Activated naive CD4-positive, alpha-beta T cell treated with anti-CD3 and anti-CD28 coated beads for 36 hours (primary cell): ENCODE data around the gene ACOT7. TPM values are rescaled to one million over a fixed set of nuclear protein-coding genes. Genes with fewer than 3 reads are reported as not detected.

Experiments
- CTCF ChIA-PET: fragments of 350-600 bp; sonication (Branson Sonifier 250); formaldehyde crosslinking; loops from one replicate; lab custom pipeline; 2021; ENCODE audit warnings: antibody characterized with exemption; lab: Charles Lee
- DNase-seq: peaks from one replicate; pipeline ENCODE4 v3.0.0-alpha.2; 2020
- H3K27ac Mint-ChIP-seq: one replicate; pipeline ENCODE4 v1.8.0; 2021; ENCODE audit warnings: mild to moderate bottlenecking, mixed read lengths
- H3K27me3 Mint-ChIP-seq: one replicate; pipeline ENCODE4 v1.8.0; 2021; ENCODE audit warnings: low read depth, mixed read lengths
- H3K36me3 Mint-ChIP-seq: one replicate; pipeline ENCODE4 v1.8.0; 2021; ENCODE audit warnings: low read depth, mixed read lengths
- H3K4me1 Mint-ChIP-seq: one replicate; pipeline ENCODE4 v1.8.0; 2021; ENCODE audit warnings: low read depth, mixed read lengths
- H3K4me3 Mint-ChIP-seq: one replicate; pipeline ENCODE4 v1.8.0; 2021; ENCODE audit warnings: mild to moderate bottlenecking, moderate library complexity, mixed read lengths
- H3K9me3 Mint-ChIP-seq: one replicate; pipeline ENCODE4 v1.8.0; 2021; ENCODE audit warnings: mixed read lengths
- intact Hi-C: fragments of 100-400 bp; cut with micrococcal nuclease; formaldehyde crosslinking; loops from one replicate; pipeline ENCODE4 v1.15.1; 2023
- total RNA-seq, 2 experiments: library from RNA; stranded (reverse); gene quantifications; one replicate each; pipeline ENCODE4 v1.2.3, GENCODE V29; 2021

Gene ACOT7
- total RNA-seq, 2 experiments from 2014 or later = 74.2 to 77.6 TPM

- CTCF ChIA-PET = no interaction called here
Observed at GRCh38 chr1:6328696-6329095, 64.9 kb downstream of the ACOT7 start.

GRCh38 chr1:6328091-6328490 is 65.5 kb downstream of the ACOT7 start:
- DNase-seq = no peak
- Mint-ChIP-seq H3K27me3 (no peaks in the 10 kb centered on the region), H3K27ac (no peak overlapping the region), H3K4me1 (no peaks in the 10 kb centered on the region), H3K36me3 (peaks cover 3% of the 10 kb centered on the region), H3K9me3 (no peaks in the 10 kb centered on the region), H3K4me3 (no peak overlapping the region)
- intact Hi-C loops = no loop called here
- CTCF ChIA-PET = interaction anchor here (1.0 kb wide), 1 partner anchor 110 kb away, joined by 4 read pairs; no protein-coding TSS in a partner anchor

More at GRCh38 chr1:6328696-6329095, 64.9 kb downstream of the ACOT7 start:
- no peaks in the 10 kb centered on the region for H3K4me1 Mint-ChIP-seq
- H3K9me3 Mint-ChIP-seq = no peaks in the 10 kb centered on the region
- H3K27me3 Mint-ChIP-seq = no peaks in the 10 kb centered on the region
- intact Hi-C loops = no loop called here
- H3K36me3 Mint-ChIP-seq = peaks cover 3% of the 10 kb centered on the region
- no peak overlapping the region for H3K27ac Mint-ChIP-seq
- no peak for DNase-seq
- H3K4me3 Mint-ChIP-seq = no peak overlapping the region

GRCh38 chr1:6325482-6325881 is 68.1 kb downstream of the ACOT7 start:
- no peak overlapping the region for H3K4me3 Mint-ChIP-seq
- H3K9me3 Mint-ChIP-seq = no peaks in the 10 kb centered on the region
- H3K4me1 Mint-ChIP-seq = no peaks in the 10 kb centered on the region
- no peak overlapping the region for H3K27ac Mint-ChIP-seq
- peaks cover 1% of the 10 kb centered on the region for H3K36me3 Mint-ChIP-seq
- CTCF ChIA-PET = no interaction called here
- H3K27me3 Mint-ChIP-seq = no peaks in the 10 kb centered on the region
- DNase-seq = no peak
- intact Hi-C loops = no loop called here

- intact Hi-C loops = no loop called here
- Mint-ChIP-seq H3K9me3 (no peaks in the 10 kb centered on the region), H3K4me1 (no peaks in the 10 kb centered on the region), H3K27ac (no peak overlapping the region), H3K36me3 (peaks cover 2% of the 10 kb centered on the region), H3K4me3 (no peak overlapping the region), H3K27me3 (no peaks in the 10 kb centered on the region)
- no peak for DNase-seq
- CTCF ChIA-PET = no interaction called here
Observed at GRCh38 chr1:6322161-6322560, 71.4 kb downstream of the ACOT7 start.

GRCh38 chr1:6321205-6321604 is 72.4 kb downstream of the ACOT7 start:
- intact Hi-C loops = no loop called here
- Mint-ChIP-seq H3K4me1 (no peaks in the 10 kb centered on the region), H3K27ac (no peak overlapping the region), H3K27me3 (no peaks in the 10 kb centered on the region), H3K9me3 (no peaks in the 10 kb centered on the region), H3K36me3 (peaks cover 5% of the 10 kb centered on the region), H3K4me3 (no peak overlapping the region)
- DNase-seq = no peak
- CTCF ChIA-PET = no interaction called here

- H3K27me3 Mint-ChIP-seq = no peaks in the 10 kb centered on the region
- no peak overlapping the region for H3K27ac Mint-ChIP-seq
- peaks cover 5% of the 10 kb centered on the region for H3K36me3 Mint-ChIP-seq
- H3K9me3 Mint-ChIP-seq = no peaks in the 10 kb centered on the region
- no peak for DNase-seq
- CTCF ChIA-PET = interaction anchor here (0.8 to 1.3 kb wide), 3 partner anchors 17 to 127 kb away, joined by 3 read pairs; no protein-coding TSS in a partner anchor
- no peaks in the 10 kb centered on the region for H3K4me1 Mint-ChIP-seq
- intact Hi-C loops = no loop called here
- no peak overlapping the region for H3K4me3 Mint-ChIP-seq
Observed at GRCh38 chr1:6317098-6317760, 76.3 kb downstream of the ACOT7 start.

- peaks cover 5% of the 10 kb centered on the region for H3K36me3 Mint-ChIP-seq
- no peak for DNase-seq
- no peaks in the 10 kb centered on the region for H3K27me3 Mint-ChIP-seq
- intact Hi-C loops = no loop called here
- H3K4me3 Mint-ChIP-seq = no peak overlapping the region
- H3K27ac Mint-ChIP-seq = no peak overlapping the region
- CTCF ChIA-PET = interaction anchor here (0.8 to 1.3 kb wide), 2 partner anchors 17 to 127 kb away, joined by 3 read pairs; no protein-coding TSS in a partner anchor
- no peaks in the 10 kb centered on the region for H3K4me1 Mint-ChIP-seq
- H3K9me3 Mint-ChIP-seq = no peaks in the 10 kb centered on the region
Observed at GRCh38 chr1:6316240-6317097, 77.1 kb downstream of the ACOT7 start.

- no peaks in the 10 kb centered on the region for H3K27me3 Mint-ChIP-seq
- H3K4me3 Mint-ChIP-seq = no peak overlapping the region
- H3K9me3 Mint-ChIP-seq = no peaks in the 10 kb centered on the region
- H3K4me1 Mint-ChIP-seq = no peaks in the 10 kb centered on the region
- intact Hi-C loops = no loop called here
- H3K36me3 Mint-ChIP-seq = peaks cover 5% of the 10 kb centered on the region
- CTCF ChIA-PET = interaction anchor here (0.7 kb wide), 1 partner anchor 16 kb away, joined by 3 read pairs; no protein-coding TSS in a partner anchor
- H3K27ac Mint-ChIP-seq = no peak overlapping the region
- no peak for DNase-seq
Observed at GRCh38 chr1:6314503-6314902, 79.1 kb downstream of the ACOT7 start.

GRCh38 chr1:6313393-6314200 is 80.0 kb downstream of the ACOT7 start:
- Mint-ChIP-seq H3K27ac (no peak overlapping the region), H3K9me3 (no peaks in the 10 kb centered on the region), H3K27me3 (no peaks in the 10 kb centered on the region), H3K4me1 (no peaks in the 10 kb centered on the region), H3K4me3 (no peak overlapping the region), H3K36me3 (peaks cover 5% of the 10 kb centered on the region)
- no peak for DNase-seq
- intact Hi-C loops = no loop called here
- CTCF ChIA-PET = interaction anchor here (0.7 kb wide), 1 partner anchor 17 kb away, joined by 3 read pairs; no protein-coding TSS in a partner anchor

- DNase-seq = no peak
- peaks cover 3% of the 10 kb centered on the region for H3K9me3 Mint-ChIP-seq
- H3K36me3 Mint-ChIP-seq = peaks cover 6% of the 10 kb centered on the region
- CTCF ChIA-PET = no interaction called here
- H3K27ac Mint-ChIP-seq = no peak overlapping the region
- H3K4me1 Mint-ChIP-seq = no peaks in the 10 kb centered on the region
- intact Hi-C loops = no loop called here
- no peaks in the 10 kb centered on the region for H3K27me3 Mint-ChIP-seq
- H3K4me3 Mint-ChIP-seq = no peak overlapping the region
Observed at GRCh38 chr1:6310116-6310848, 83.3 kb downstream of the ACOT7 start.

GRCh38 chr1:6309564-6309963 is 84.0 kb downstream of the ACOT7 start:
- peaks cover 6% of the 10 kb centered on the region for H3K36me3 Mint-ChIP-seq
- H3K9me3 Mint-ChIP-seq = peaks cover 3% of the 10 kb centered on the region
- CTCF ChIA-PET = interaction anchor here (0.6 kb wide), 1 partner anchor 93 kb away, joined by 4 read pairs; no protein-coding TSS in a partner anchor
- intact Hi-C loops = no loop called here
- H3K4me3 Mint-ChIP-seq = no peak overlapping the region
- H3K27me3 Mint-ChIP-seq = no peaks in the 10 kb centered on the region
- H3K27ac Mint-ChIP-seq = no peak overlapping the region
- DNase-seq = no peak
- H3K4me1 Mint-ChIP-seq = no peaks in the 10 kb centered on the region
